Activated CD4-positive, alpha-beta memory T cell treated with anti-CD3 and anti-CD28 coated beads for 36 hours (primary cell): Measurements from ENCODE around the gene TJP3. TPM values are rescaled to one million over a fixed set of nuclear protein-coding genes. Genes with fewer than 3 reads are reported as not detected.

Experiments
- CTCF ChIA-PET: fragments of 350-600 bp; sonication (Branson Sonifier 250); formaldehyde crosslinking; loops from one replicate; lab custom pipeline; 2021; ENCODE audit warnings: antibody characterized with exemption, inconsistent platforms; lab: Charles Lee
- POLR2A ChIA-PET: fragments of 350-600 bp; sonication (Branson Sonifier 250); formaldehyde crosslinking; loops from one replicate; lab custom pipeline; 2021; ENCODE audit warnings: antibody characterized with exemption; lab: Charles Lee
- DNase-seq: peaks from one replicate; pipeline ENCODE4 v3.0.0-alpha.2; 2020
- H3K27ac Mint-ChIP-seq: one replicate; pipeline ENCODE4 v1.8.0; 2021; ENCODE audit warnings: mixed read lengths
- H3K27me3 Mint-ChIP-seq: one replicate; pipeline ENCODE4 v1.8.0; 2021; ENCODE audit warnings: mixed read lengths
- H3K36me3 Mint-ChIP-seq: one replicate; pipeline ENCODE4 v1.8.0; 2021; ENCODE audit warnings: mixed read lengths
- H3K4me1 Mint-ChIP-seq: one replicate; pipeline ENCODE4 v1.8.0; 2021; ENCODE audit warnings: low read depth, mixed read lengths
- H3K4me3 Mint-ChIP-seq: one replicate; pipeline ENCODE4 v1.8.0; 2021; ENCODE audit warnings: mild to moderate bottlenecking, mixed read lengths
- H3K9me3 Mint-ChIP-seq: one replicate; pipeline ENCODE4 v1.8.0; 2021; ENCODE audit warnings: mixed read lengths
- intact Hi-C: fragments of 100-400 bp; cut with micrococcal nuclease; formaldehyde crosslinking; loops from one replicate; pipeline ENCODE4 v1.15.1; 2023
- total RNA-seq, 2 experiments: library from RNA; stranded (reverse); gene quantifications; one replicate each; pipeline ENCODE4 v1.2.3, GENCODE V29; 2021

Gene TJP3
- total RNA-seq, 2 experiments from 2014 or later, result 3.1 to 3.7 TPM

DNA sequence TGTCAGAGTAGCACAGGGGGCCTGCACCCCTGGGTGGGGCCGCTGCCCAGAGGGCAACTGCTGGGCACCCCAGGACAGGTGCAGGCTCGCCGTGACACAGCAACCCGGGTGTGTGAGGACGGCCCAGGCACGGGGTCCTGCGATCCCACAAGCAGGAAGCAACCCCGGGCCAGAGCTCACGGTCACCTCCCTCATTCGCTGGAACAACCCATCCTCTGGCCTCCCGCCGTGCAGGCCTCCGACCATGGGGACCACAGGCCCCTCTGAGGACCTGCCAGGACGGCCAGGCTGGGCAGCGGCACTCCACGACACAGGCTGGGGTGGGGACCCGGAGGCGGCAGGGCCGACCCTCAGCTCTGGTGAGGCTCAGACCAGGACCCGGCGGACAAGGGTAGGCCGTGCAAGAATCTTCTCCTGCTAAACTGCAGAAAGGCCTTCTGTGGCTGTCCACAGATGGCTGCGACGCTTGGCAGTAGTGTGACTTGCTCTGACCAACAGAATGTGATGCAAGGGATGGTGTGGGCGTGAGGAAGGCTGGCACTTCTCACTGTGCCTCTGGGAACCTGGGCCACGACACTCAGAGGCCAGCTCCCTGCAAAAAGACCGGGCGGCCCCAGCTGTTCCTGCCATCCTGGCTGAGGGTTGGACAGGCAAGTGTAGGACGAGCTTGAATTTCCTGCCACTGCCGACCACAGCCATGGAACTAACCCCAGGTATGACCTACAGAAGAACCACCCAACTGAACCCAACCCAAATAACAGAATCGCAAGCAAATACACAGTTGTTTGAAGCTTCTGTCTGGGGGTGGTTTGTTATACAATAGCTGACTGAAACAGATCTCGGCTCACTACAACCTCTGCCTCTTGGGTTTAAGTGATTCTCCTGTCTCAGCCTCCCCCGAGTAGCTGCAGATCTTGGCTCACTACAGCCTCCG lies 34.4 kb upstream of the TJP3 start:
- intact Hi-C loops, result no loop called here
- Mint-ChIP-seq H3K36me3 (peaks cover 4% of the 10 kb centered on the region), H3K9me3 (no peaks in the 10 kb centered on the region), H3K4me3 (no peak overlapping the region), H3K27ac (peak overlapping the region; percentile 23), H3K4me1 (peaks cover 23% of the 10 kb centered on the region), H3K27me3 (no peaks in the 10 kb centered on the region)
- CTCF ChIA-PET, result interaction anchor here (0.7 to 2.4 kb wide), 5 partner anchors 7 to 34 kb away, joined by 3 to 7 read pairs (median 4); partner anchors contain the start of genes PIP5K1C and TJP3
- DNase-seq, result no peak
- POLR2A ChIA-PET, result no interaction called here

DNA sequence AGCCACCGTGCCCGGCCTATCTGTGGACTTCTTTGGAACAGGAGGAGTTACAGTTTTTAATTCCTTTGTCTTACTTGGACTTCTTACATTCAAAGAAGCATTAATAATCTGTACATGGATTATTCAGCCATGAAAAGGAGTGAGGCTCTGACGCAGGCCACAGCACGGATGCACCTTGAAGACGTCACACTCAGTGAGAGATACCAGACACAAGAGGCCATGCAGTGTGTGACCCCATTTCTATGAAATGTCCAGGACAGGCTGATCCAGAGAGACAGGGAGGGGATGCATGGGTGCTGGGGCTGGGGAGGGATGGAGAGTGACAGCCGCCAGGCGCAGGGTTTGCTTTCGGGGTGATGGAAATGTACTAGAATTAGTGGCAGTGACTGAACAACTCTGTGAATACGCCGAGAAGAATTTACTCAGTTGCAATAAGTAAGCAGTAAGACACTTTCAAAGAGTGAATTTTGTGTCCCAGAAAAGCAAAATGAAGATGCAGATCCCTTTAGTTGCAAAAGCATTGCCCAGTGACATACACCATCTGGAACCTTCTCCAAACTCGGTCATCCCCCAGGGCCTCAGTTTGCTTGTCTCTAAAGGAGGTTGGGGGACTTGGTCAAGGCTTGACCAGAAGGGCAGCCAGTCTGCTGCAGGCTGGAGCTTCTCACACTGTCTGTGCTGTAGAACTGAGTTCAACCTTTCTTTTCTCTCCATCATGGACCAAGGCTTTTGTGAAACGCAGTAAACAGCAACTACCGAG lies 33.2 kb upstream of the TJP3 start:
- intact Hi-C loops, result no loop called here
- no peak for DNase-seq
- Mint-ChIP-seq H3K9me3 (no peaks in the 10 kb centered on the region), H3K27ac (no peak overlapping the region), H3K4me3 (no peak overlapping the region), H3K36me3 (peaks cover 4% of the 10 kb centered on the region), H3K4me1 (peaks cover 23% of the 10 kb centered on the region), H3K27me3 (no peaks in the 10 kb centered on the region)
- ChIA-PET CTCF (interaction anchor here (0.7 to 1.6 kb wide), 3 partner anchors 9 to 18 kb away, joined by 3 to 7 read pairs (median 4); no protein-coding TSS in a partner anchor), POLR2A (no interaction called here)

DNA sequence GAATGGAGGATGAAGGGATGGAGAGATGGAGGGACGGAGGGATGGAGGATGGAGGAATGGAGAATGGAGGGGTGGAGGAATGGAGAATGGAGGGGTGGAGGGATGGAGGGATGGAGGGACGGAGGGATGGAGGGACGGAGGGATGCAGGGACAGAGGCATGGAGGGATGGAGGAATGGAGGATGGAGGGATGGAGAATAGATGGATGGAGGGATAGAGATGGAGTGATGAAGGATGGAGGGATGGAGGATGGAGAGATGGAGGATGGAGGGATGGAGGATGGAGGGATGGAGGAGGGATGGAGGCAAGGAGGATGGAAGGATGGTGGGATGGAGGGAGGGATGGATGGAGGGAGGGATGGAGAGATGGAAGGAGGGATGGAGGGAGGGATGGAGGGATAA lies 30.0 kb upstream of the TJP3 start:
- POLR2A ChIA-PET, result no interaction called here
- peaks cover 3% of the 10 kb centered on the region for H3K36me3 Mint-ChIP-seq

DNA sequence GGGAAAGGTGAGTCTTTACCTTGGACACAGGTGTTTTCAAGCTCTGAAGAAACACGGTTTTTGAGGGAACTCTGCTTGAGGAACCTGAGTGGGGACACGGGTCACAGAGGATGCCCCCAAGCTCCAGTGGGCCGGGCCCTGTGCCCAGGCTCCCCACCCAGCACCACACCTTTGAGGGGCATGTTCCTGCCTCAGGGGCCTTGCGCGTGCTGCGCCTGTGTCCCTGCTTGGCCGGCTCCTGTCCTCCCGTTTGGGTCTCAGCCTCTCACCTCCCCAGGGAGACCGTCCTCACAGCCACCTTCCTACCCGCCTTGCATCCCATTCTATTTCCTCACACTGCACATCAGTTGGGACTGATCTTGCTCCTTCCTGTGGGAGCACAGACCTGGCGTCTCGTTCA lies 29.0 kb upstream of the TJP3 start:
- H3K36me3 Mint-ChIP-seq, result peaks cover 6% of the 10 kb centered on the region
- CTCF ChIA-PET, result no interaction called here

More for the DNA sequence above, 30.0 kb upstream of the TJP3 start:
- DNase-seq, result no peak
- intact Hi-C loops, result no loop called here
- CTCF ChIA-PET, result no interaction called here
- no peak overlapping the region for H3K4me3 Mint-ChIP-seq
- no peaks in the 10 kb centered on the region for H3K27me3 Mint-ChIP-seq
- H3K9me3 Mint-ChIP-seq, result no peaks in the 10 kb centered on the region
- no peak overlapping the region for H3K27ac Mint-ChIP-seq
- peaks cover 6% of the 10 kb centered on the region for H3K4me1 Mint-ChIP-seq

DNA sequence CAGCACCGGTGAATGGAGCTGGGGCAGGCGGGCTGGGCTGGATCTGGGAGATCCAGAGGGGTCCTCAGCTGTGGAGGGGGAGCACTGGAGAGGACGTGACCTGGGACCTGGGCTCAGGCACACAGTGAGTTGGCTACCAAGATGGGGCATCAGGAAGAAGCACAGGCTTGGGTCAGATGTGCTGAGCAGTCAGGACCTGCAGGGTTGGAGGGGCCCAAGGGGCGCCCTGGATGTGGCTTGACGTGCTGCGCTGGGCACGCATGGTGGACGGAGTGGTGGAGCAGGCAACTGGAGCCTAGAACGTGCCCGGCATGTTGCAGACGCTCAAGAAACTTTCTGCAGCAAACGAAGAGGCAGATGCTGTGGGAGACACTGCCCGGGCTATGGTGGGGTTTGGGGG lies 28.6 kb upstream of the TJP3 start:
- DNase-seq, result no peak
- H3K27ac Mint-ChIP-seq, result no peak overlapping the region
- H3K27me3 Mint-ChIP-seq, result no peaks in the 10 kb centered on the region
- intact Hi-C loops, result no loop called here
- H3K4me3 Mint-ChIP-seq, result no peak overlapping the region
- H3K4me1 Mint-ChIP-seq, result peaks cover 5% of the 10 kb centered on the region
- POLR2A ChIA-PET, result no interaction called here
- H3K9me3 Mint-ChIP-seq, result peaks cover 6% of the 10 kb centered on the region
- CTCF ChIA-PET, result no interaction called here
- peaks cover 10% of the 10 kb centered on the region for H3K36me3 Mint-ChIP-seq

More for the DNA sequence above, 29.0 kb upstream of the TJP3 start:
- peaks cover 5% of the 10 kb centered on the region for H3K4me1 Mint-ChIP-seq
- POLR2A ChIA-PET, result no interaction called here
- H3K9me3 Mint-ChIP-seq, result peaks cover 3% of the 10 kb centered on the region
- H3K27me3 Mint-ChIP-seq, result no peaks in the 10 kb centered on the region
- H3K27ac Mint-ChIP-seq, result no peak overlapping the region
- no peak for DNase-seq
- no peak overlapping the region for H3K4me3 Mint-ChIP-seq
- intact Hi-C loops, result no loop called here

DNA sequence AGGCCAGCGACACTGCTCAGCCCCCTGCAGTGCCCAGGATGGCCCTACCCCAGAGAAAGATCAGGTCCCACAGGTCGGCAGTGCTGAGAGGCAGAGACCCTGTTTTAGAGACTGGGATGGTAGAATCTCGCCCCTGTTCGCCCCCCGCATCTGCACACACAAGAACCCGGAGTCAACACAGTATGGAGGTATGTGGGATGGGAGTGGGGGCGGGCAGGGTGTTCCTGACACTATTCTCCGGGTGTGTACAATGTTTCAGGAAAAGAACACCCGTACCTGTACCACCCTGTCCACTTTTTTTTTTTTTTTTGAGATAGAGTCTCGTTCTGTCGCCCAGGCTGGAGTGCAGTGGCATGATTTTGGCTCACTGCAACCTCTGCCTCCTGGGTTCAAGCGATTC lies 27.2 kb upstream of the TJP3 start:
- Mint-ChIP-seq H3K27me3 (no peaks in the 10 kb centered on the region), H3K27ac (no peak overlapping the region), H3K36me3 (peaks cover 13% of the 10 kb centered on the region), H3K4me1 (peaks cover 5% of the 10 kb centered on the region), H3K4me3 (no peak overlapping the region), H3K9me3 (peaks cover 6% of the 10 kb centered on the region)
- ChIA-PET POLR2A (no interaction called here), CTCF (interaction anchor here (0.7 kb wide), 1 partner anchor 474 kb away, joined by 3 read pairs; no protein-coding TSS in a partner anchor)
- intact Hi-C loops, result no loop called here
- no peak for DNase-seq

DNA sequence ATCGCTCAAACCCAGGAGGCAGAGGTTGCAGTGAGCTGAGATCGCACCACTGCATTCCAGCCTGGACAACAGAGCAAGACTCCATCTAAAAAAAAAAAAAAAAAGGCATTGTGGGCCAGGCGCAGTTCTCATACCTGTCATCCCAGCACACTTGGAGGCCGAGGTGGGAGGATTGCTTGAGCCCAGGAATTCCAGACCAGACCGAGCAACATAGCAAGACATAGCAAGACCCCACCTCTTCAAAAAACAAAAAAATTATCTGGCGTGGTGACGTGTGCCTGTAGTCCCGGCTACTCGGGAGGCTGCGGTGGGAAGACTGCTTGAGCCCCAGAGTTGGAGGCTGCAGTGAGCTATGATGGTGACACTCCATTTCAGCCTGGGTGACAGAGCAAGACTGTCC lies 25.9 kb upstream of the TJP3 start:
- H3K9me3 Mint-ChIP-seq, result peaks cover 6% of the 10 kb centered on the region
- ChIA-PET POLR2A (no interaction called here), CTCF (interaction anchor here (0.9 kb wide), 1 partner anchor 29 kb away, joined by 3 read pairs; no protein-coding TSS in a partner anchor)
- H3K4me3 Mint-ChIP-seq, result no peak overlapping the region
- intact Hi-C loops, result no loop called here
- no peak for DNase-seq
- peaks cover 7% of the 10 kb centered on the region for H3K4me1 Mint-ChIP-seq
- H3K36me3 Mint-ChIP-seq, result peaks cover 13% of the 10 kb centered on the region
- H3K27ac Mint-ChIP-seq, result no peak overlapping the region
- H3K27me3 Mint-ChIP-seq, result no peaks in the 10 kb centered on the region

DNA sequence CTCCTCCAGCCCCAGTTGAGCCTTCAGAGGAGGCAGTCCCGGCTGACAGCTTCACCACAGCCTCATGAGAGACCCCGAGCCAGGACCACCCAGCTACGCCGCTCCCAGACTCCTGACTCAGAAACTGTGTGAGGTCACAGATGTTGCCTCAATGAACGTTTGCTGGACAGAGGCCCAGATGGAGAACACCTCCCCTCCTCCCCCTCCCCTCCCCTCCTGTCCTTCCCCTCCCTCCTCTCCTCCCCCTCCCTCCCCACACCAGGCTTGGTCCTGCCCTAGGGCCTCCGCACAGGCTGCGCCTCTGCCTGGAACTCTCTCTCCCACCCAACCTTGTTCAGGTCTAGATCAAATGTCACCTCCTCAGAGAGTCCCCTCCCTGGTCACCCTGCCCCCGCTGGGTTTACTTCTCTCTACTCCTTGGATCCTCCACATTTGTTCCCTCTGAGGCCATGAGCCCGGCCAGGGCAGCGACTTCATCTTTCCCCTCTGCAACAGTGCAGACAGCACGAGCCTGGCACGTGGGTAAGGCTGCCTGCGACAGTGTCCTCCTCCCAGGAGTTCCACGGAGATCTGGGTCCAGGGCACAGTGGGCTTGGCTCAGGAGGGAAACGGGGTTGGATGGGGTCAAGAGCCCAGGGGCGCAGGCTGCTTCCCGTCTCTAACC lies 25.3 kb upstream of the TJP3 start:
- no peak for DNase-seq
- H3K27ac Mint-ChIP-seq, result no peak overlapping the region
- H3K4me3 Mint-ChIP-seq, result no peak overlapping the region
- peaks cover 6% of the 10 kb centered on the region for H3K9me3 Mint-ChIP-seq
- ChIA-PET CTCF (interaction anchor here (0.9 kb wide), 1 partner anchor 29 kb away, joined by 3 read pairs; no protein-coding TSS in a partner anchor), POLR2A (no interaction called here)
- H3K36me3 Mint-ChIP-seq, result peaks cover 13% of the 10 kb centered on the region
- H3K27me3 Mint-ChIP-seq, result no peaks in the 10 kb centered on the region
- intact Hi-C loops, result no loop called here
- peaks cover 10% of the 10 kb centered on the region for H3K4me1 Mint-ChIP-seq

DNA sequence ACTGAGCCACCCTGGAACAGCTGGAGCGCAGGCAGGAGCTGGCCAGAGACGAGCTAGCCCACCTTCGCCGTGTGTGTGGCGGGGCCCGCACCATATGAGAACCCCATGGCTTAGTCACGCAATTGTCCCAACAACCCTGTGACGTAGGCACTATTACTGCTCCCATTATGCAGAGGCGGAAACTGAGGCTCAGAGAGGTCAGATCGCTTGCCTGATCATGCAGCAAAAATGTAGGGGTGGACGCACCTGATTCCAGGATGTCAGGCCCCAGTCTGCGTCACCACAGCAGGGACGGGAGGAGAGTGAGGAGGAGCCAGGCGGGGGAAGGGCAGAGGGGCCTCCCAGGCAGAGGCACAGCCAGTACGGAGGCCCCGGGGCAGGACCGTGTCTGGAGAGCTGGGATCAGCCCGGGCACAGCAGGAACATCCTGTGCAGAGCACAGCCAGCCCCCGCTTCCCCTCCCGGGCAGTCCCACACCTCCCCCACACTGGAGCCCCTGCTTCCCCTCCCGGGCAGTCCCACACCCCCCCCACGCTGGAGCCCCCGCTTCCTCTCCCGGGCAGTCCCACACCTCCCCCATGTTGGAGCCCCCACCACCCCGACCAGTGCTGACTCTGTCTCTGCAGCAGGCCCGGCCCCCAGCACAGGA lies 24.7 kb upstream of the TJP3 start:
- ChIA-PET POLR2A (no interaction called here), CTCF (interaction anchor here (0.9 kb wide), 1 partner anchor 30 kb away, joined by 3 read pairs; no protein-coding TSS in a partner anchor)
- Mint-ChIP-seq H3K4me1 (peaks cover 13% of the 10 kb centered on the region), H3K27me3 (no peaks in the 10 kb centered on the region), H3K9me3 (peaks cover 6% of the 10 kb centered on the region), H3K4me3 (no peak overlapping the region), H3K36me3 (peaks cover 13% of the 10 kb centered on the region), H3K27ac (no peak overlapping the region)
- intact Hi-C loops, result no loop called here
- no peak for DNase-seq

DNA sequence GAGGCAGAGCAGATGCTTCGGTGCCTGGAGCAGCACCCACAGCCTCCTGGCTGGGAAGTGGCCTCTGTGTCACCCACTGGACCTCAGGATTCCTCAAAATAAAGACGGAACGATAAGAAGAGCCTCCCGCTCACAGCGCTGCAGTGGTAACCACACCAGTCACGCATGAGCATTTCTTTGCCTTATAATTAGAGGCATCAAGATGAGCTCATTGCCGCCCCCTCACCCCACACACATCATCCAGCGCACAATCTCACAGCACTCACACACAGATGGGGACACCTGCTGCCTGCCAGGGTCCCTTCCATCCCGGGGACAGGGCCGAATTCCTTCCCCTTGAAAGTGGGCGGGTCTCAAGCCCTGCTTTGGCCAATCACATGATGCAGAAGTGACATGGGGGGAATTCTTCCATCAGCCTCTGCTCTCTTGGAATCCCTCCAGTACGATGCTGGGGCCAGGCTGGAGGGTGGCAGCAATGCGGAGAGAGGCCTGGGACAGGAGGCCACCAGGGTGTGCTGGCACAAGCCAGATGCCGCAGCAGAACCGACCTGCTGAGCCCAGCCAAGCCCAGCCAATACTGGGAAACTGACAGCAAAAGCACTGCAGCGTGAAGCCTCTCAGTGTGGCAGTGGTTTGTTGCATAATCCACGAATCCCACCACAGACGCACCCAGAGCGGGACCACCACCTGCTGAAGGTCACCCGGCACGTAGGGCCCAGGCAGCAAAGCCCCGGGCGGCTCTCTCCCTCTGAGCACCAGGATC lies 23.9 kb upstream of the TJP3 start:
- Mint-ChIP-seq H3K4me3 (no peak overlapping the region), H3K27ac (no peak overlapping the region), H3K9me3 (peaks cover 6% of the 10 kb centered on the region), H3K36me3 (peaks cover 13% of the 10 kb centered on the region), H3K27me3 (no peaks in the 10 kb centered on the region), H3K4me1 (peaks cover 13% of the 10 kb centered on the region)
- intact Hi-C loops, result no loop called here
- no peak for DNase-seq
- CTCF ChIA-PET, result no interaction called here
- POLR2A ChIA-PET, result no interaction called here

DNA sequence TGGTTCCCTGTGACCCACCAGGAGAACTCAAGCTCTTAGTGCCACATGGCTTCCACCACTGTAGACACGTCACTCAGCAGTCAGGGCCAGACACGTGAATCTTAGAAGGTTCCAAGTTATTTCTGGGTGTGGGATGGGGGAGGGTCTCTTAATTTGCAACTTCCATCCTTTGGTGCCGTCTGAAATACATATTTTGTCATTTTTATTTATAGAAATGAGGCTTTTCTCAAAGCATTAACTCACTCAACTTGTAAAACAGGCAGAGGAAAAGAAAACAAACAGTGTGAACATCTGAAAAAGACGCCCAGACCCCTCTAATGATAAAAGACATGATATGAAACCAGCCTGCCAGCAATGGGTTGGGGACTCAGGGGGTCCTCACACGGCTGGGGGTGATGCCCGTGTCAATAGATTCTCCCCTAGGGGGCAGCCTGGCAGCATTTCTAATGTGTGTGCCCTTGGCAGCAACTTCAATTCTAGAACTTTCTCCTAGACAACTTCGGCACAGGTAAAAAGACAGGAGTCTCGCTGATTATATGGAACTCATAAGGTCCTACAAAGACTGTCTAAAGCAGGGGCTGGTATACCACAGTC lies 23.3 kb upstream of the TJP3 start:
- Mint-ChIP-seq H3K9me3 (peaks cover 6% of the 10 kb centered on the region), H3K4me3 (no peak overlapping the region), H3K36me3 (peaks cover 16% of the 10 kb centered on the region), H3K4me1 (peaks cover 18% of the 10 kb centered on the region), H3K27me3 (no peaks in the 10 kb centered on the region), H3K27ac (no peak overlapping the region)
- intact Hi-C loops, result no loop called here
- ChIA-PET POLR2A (no interaction called here), CTCF (no interaction called here)
- no peak for DNase-seq
